Neural progenitor cell (in vitro differentiated cells): ENCODE data around the gene TASOR2.

Experiments used
- EZH2 ChIP-seq: fragments of 200-600 bp; sonication (generic); IDR thresholded peaks from 2 replicates; pipeline ENCODE4 v1.6.1; 2017; ENCODE audit warnings: antibody characterized with exemption, mild to moderate bottlenecking, moderate library complexity
- EZH2phosphoT487 ChIP-seq: fragments of 200-600 bp; sonication (generic); IDR thresholded peaks from 2 replicates; pipeline ENCODE4 v1.6.1; 2017; ENCODE audit warnings: antibody characterized with exemption
- TF ChIP-seq, protein P1 (sequence below): fragments of 200-600 bp; sonication (generic); IDR thresholded peaks from 2 replicates; pipeline ENCODE4 v1.5.1; 2017; ENCODE audit warnings: antibody characterized with exemption, mild to moderate bottlenecking

DNA sequence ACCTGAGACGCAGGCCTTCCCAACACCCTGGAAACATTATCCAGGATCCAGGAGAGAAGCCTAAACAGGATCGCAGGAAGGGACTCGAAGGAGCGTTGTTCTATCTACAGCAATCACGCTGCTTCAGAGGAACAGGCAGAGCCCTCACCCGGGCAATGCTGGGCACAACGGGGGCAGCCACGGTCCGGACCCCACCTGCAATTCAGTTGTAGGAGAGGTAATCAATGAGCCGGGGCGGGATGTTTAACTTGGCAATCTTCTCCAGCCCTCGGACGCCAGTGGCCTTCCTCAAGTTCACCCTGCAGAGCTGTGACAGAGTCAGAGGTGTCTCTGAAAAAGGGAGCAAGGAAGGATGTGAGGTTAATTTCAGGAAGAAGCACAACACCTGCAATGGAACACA lies 44.1 kb upstream of the TASOR2 start:
- TF ChIP-seq, protein P1, sequence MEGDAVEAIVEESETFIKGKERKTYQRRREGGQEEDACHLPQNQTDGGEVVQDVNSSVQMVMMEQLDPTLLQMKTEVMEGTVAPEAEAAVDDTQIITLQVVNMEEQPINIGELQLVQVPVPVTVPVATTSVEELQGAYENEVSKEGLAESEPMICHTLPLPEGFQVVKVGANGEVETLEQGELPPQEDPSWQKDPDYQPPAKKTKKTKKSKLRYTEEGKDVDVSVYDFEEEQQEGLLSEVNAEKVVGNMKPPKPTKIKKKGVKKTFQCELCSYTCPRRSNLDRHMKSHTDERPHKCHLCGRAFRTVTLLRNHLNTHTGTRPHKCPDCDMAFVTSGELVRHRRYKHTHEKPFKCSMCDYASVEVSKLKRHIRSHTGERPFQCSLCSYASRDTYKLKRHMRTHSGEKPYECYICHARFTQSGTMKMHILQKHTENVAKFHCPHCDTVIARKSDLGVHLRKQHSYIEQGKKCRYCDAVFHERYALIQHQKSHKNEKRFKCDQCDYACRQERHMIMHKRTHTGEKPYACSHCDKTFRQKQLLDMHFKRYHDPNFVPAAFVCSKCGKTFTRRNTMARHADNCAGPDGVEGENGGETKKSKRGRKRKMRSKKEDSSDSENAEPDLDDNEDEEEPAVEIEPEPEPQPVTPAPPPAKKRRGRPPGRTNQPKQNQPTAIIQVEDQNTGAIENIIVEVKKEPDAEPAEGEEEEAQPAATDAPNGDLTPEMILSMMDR: no peak
- no peak for TF ChIP-seq EZH2
- TF ChIP-seq EZH2phosphoT487: no peak
